ENCODE measurements around the gene ACAT2. TPM values are rescaled to one million over a fixed set of nuclear protein-coding genes. Genes with fewer than 3 reads are reported as not detected.
A peak's percentile ranks its signal among the peaks of the same experiment; 100 is the strongest.

ACAT2 gene
- total and polyA plus RNA-seq, 9 donors = 7.2 to 113 (median 20.3) TPM

DNA sequence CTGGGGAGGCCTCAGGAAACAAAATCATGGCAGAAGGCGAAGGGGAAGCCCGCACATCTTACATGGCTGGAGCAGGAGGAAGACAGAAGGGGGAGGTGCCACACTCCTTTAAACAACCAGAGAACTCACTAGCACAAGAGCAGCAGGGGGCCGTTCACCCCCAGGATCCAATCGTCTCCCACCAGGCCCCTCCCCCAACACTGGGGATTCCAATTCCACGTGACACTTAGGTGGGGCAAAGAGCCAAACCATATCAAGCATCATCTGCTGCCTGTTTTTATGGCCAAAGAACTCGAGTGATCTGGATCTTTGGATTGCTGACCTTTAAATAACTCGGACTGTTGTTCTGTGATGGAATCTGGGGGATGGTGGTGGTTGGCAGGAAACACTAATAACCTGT, 66.2 kb downstream of the ACAT2 start:
- H3K27ac ChIP-seq = no peak overlapping the region
- no peak for DNase-seq

More for the DNA sequence above, 66.2 kb downstream of the ACAT2 start:
- Histone ChIP-seq H3K4me1 (ENCODE audit: insufficient read depth) (no peaks in the 10 kb centered on the region), H3K4me3 (no peak overlapping the region), H3K36me3 (no peaks in the 10 kb centered on the region), H3K27me3 (no peaks in the 10 kb centered on the region), H3K9me3 (no peaks in the 10 kb centered on the region)
- WGBS, 3 donors = 40 to 46% (median 45%) methylated on average over 7 of the region's 7 CpGs
- intact Hi-C loops (cut with DNase I) = no loop called here
- no peak for TF ChIP-seq EP300 (IDR thresholded peaks at IDR 0.05)
- TF ChIP-seq POLR2A (IDR thresholded peaks at IDR 0.05) = no peak
- TF ChIP-seq, protein P1, sequence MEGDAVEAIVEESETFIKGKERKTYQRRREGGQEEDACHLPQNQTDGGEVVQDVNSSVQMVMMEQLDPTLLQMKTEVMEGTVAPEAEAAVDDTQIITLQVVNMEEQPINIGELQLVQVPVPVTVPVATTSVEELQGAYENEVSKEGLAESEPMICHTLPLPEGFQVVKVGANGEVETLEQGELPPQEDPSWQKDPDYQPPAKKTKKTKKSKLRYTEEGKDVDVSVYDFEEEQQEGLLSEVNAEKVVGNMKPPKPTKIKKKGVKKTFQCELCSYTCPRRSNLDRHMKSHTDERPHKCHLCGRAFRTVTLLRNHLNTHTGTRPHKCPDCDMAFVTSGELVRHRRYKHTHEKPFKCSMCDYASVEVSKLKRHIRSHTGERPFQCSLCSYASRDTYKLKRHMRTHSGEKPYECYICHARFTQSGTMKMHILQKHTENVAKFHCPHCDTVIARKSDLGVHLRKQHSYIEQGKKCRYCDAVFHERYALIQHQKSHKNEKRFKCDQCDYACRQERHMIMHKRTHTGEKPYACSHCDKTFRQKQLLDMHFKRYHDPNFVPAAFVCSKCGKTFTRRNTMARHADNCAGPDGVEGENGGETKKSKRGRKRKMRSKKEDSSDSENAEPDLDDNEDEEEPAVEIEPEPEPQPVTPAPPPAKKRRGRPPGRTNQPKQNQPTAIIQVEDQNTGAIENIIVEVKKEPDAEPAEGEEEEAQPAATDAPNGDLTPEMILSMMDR (IDR thresholded peaks at IDR 0.05) = no peak

Small RNAs within 50 kb of the gene (small RNA-seq; reads per million reads assigned to genes)
- gene RNU4ATAC18P = not detected
- 39.9 reads per million, percentile 89 among the genes with 10 or more reads in this experiment for gene SNORA20
- gene SNORA29 = not detected

Other genes with a start within 250 kb of the ACAT2 start
- gene SOD2, start 68.8 kb upstream of the ACAT2 start, total RNA-seq = 100 to 1,000 TPM; 164 to 580 (median 215) TPM
- 100 to 1,000 TPM; 130 to 160 TPM for gene SOD2, start 68.8 kb upstream of the ACAT2 start, polyA plus RNA-seq
- 100 to 1,000 TPM in 3 of 7 donors, 10 to 100 TPM in 4; 89.1 to 117 (median 95.4) TPM for gene WTAP, start 34.5 kb upstream of the ACAT2 start, total RNA-seq
- gene WTAP, start 34.5 kb upstream of the ACAT2 start, polyA plus RNA-seq = 10 to 100 TPM; 65.3 to 95.7 TPM
- gene TCP1, start 27.6 kb downstream of the ACAT2 start, total RNA-seq = 100 to 1,000 TPM in 6 of 7 donors, 10 to 100 TPM in 1; 83.5 to 189 (median 162) TPM
- 100 to 1,000 TPM; 108 to 237 TPM for gene TCP1, start 27.6 kb downstream of the ACAT2 start, polyA plus RNA-seq
- 10 to 100 TPM; 51.0 to 98.7 (median 54.0) TPM for gene MRPL18, start 28.4 kb downstream of the ACAT2 start, total RNA-seq
- 100 to 1,000 TPM in 1 of 2 donors, 10 to 100 TPM in 1; 67.9 to 112 TPM for gene MRPL18, start 28.4 kb downstream of the ACAT2 start, polyA plus RNA-seq
- under 1 TPM in 4 of 7 donors, not detected in 3; 0.20 to 0.57 (median 0.37) TPM for gene PNLDC1, start 38.2 kb downstream of the ACAT2 start, total RNA-seq
- gene PNLDC1, start 38.2 kb downstream of the ACAT2 start, polyA plus RNA-seq = 1 to 10 TPM; 1.1 to 1.2 TPM
- gene MAS1, start 128.9 kb downstream of the ACAT2 start, total RNA-seq = under 1 TPM in 6 of 7 donors, not detected in 1; 0.08 to 0.38 (median 0.10) TPM
- under 1 TPM; 0.04 to 0.32 TPM for gene MAS1, start 128.9 kb downstream of the ACAT2 start, polyA plus RNA-seq
- 10 to 100 TPM; 32.9 to 70.3 (median 49.2) TPM for gene IGF2R, start 207.0 kb downstream of the ACAT2 start, total RNA-seq
- gene IGF2R, start 207.0 kb downstream of the ACAT2 start, polyA plus RNA-seq = 100 to 1,000 TPM in 1 of 2 donors, 10 to 100 TPM in 1; 29.3 to 116 TPM